HepG2 (cell line): ENCODE results near the gene ZNF524. TPM values are rescaled to one million over a fixed set of nuclear protein-coding genes. Genes with fewer than 3 reads are reported as not detected.

Experiments used
- ATF1 ChIP-seq: IDR thresholded peaks from 2 replicates; pipeline ENCODE4 v1.6.1; 2016; ENCODE audit warnings: mild to moderate bottlenecking, control low read depth
- CHD2 ChIP-seq: IDR thresholded peaks from 2 replicates; pipeline ENCODE4 v1.6.1; 2011; ENCODE audit warnings: low read depth, low read length, improper control_type of control experiment
- FOXK1 ChIP-seq: sonication (generic); formaldehyde crosslinking; IDR thresholded peaks from 2 replicates; pipeline ENCODE4 v1.4.0; 2020; ENCODE audit warnings: low read depth, missing genetic modification reagents, borderline replicate concordance
- MED13 ChIP-seq: sonication (generic); formaldehyde crosslinking; IDR thresholded peaks from 2 replicates; pipeline ENCODE4 v1.5.0; 2020; ENCODE audit warnings: missing genetic modification reagents
- SCMH1 ChIP-seq: sonication (generic); formaldehyde crosslinking; IDR thresholded peaks from 2 replicates; pipeline ENCODE4 v1.9.0; 2021; ENCODE audit warnings: missing genetic modification reagents, mild to moderate bottlenecking, borderline replicate concordance
- SNAI1 ChIP-seq: sonication (generic); formaldehyde crosslinking; IDR thresholded peaks from 2 replicates; pipeline ENCODE4 v1.5.0; 2020; ENCODE audit warnings: mild to moderate bottlenecking, missing genetic modification reagents, borderline replicate concordance
- SP1 ChIP-seq, 2 experiments: fragments of 450-650 bp in 1 of 2; sonication (generic) in 1 of 2; formaldehyde crosslinking in 1 of 2; IDR thresholded peaks; 2 replicates each; pipeline versions ENCODE4 v1.4.0 to v1.6.1; 2016 to 2020; ENCODE audit warnings: missing genetic modification reagents in 1 of 2
- TEAD2 ChIP-seq: sonication (generic); formaldehyde crosslinking; IDR thresholded peaks from 2 replicates; pipeline ENCODE4 v1.9.0; 2021; ENCODE audit warnings: missing genetic modification reagents
- ZFP1 ChIP-seq: IDR thresholded peaks from 2 replicates; pipeline ENCODE4 v1.6.1; 2016
- ZMYM2 ChIP-seq: sonication (generic); formaldehyde crosslinking; IDR thresholded peaks from 2 replicates; pipeline ENCODE4 v1.8.0; 2022; ENCODE audit warnings: mild to moderate bottlenecking, missing genetic modification reagents
- ZNF205 ChIP-seq: IDR thresholded peaks from 2 replicates; pipeline ENCODE4 v1.6.1; 2018; ENCODE audit warnings: missing biosample characterization, missing genetic modification reagents
- ZNF235 ChIP-seq: sonication (generic); formaldehyde crosslinking; IDR thresholded peaks from 2 replicates; pipeline ENCODE4 v1.8.1; 2023; ENCODE audit warnings: mild to moderate bottlenecking, missing genetic modification reagents, borderline replicate concordance
- ZNF282 ChIP-seq: fragments of 450-650 bp; IDR thresholded peaks from 2 replicates; pipeline ENCODE4 v1.6.1; 2018; ENCODE audit not compliant: partially characterized antibody
- ZNF746 ChIP-seq: sonication (generic); formaldehyde crosslinking; IDR thresholded peaks from 2 replicates; pipeline ENCODE4 v1.8.0; 2022; ENCODE audit warnings: mild to moderate bottlenecking, missing genetic modification reagents
- ZNF761 ChIP-seq: sonication (generic); formaldehyde crosslinking; conservative IDR thresholded peaks from 2 replicates; pipeline ENCODE4 v1.4.0; 2020; ENCODE audit warnings: mild to moderate bottlenecking, missing genetic modification reagents
- ZNF883 ChIP-seq: sonication (generic); formaldehyde crosslinking; IDR thresholded peaks from 2 replicates; pipeline ENCODE4 v1.5.1; 2020; ENCODE audit warnings: mild to moderate bottlenecking, missing genetic modification reagents; ENCODE audit errors: not compliant biosample characterization
- ZSCAN29 ChIP-seq: sonication (generic); formaldehyde crosslinking; conservative IDR thresholded peaks from 2 replicates; pipeline ENCODE4 v1.4.0; 2020; ENCODE audit warnings: mild to moderate bottlenecking, missing genetic modification reagents
- polyA plus RNA-seq, 8 experiments: library from polyadenylated mRNA; depleted of rRNA in 3 of 8; stranded (reverse) in 7 of 8; unstranded in 1 of 8; fragments of >200 nt; fragmentation: Illumina TruSeq in 4 of 8; extraction: Trizol in 4 of 8; gene quantifications; 2 replicates each; pipeline versions ENCODE4 v1.2.1 to v1.2.3, GENCODE V29; 2011 to 2016; ENCODE audit warnings: low read depth in 4 of 8, missing spikeins in 1 of 8, mixed read lengths in 1 of 8; ENCODE audit not compliant: insufficient read depth in 1 of 8
- total RNA-seq, 5 experiments: library from RNA; depleted of rRNA; stranded (reverse); fragments of >200 nt; fragmentation: Illumina TruSeq; extraction: Trizol; gene quantifications; 2 replicates each; pipeline ENCODE4 v1.2.3, GENCODE V29; 2016; ENCODE audit warnings: low read depth in 1 of 5
- TF ChIP-seq, protein P1 (sequence below): sonication (generic); formaldehyde crosslinking; IDR thresholded peaks from 2 replicates; pipeline ENCODE4 v1.8.1; 2023; ENCODE audit warnings: mild to moderate bottlenecking, missing genetic modification reagents
- TF ChIP-seq, protein P2 (sequence below): sonication (generic); formaldehyde crosslinking; IDR thresholded peaks from 2 replicates; pipeline ENCODE4 v1.8.1; 2022; ENCODE audit warnings: low read depth, mild to moderate bottlenecking, missing genetic modification reagents
- TF ChIP-seq, protein P3 (sequence below): sonication (generic); IDR thresholded peaks from 2 replicates; pipeline ENCODE4 v1.6.1; 2016; ENCODE audit warnings: low read depth, borderline replicate concordance
- TF ChIP-seq, protein P4 (sequence below): IDR thresholded peaks from 2 replicates; pipeline ENCODE4 v1.6.1; 2016; ENCODE audit warnings: mild to moderate bottlenecking, missing biosample characterization, missing genetic modification reagents
- TF ChIP-seq, protein P5 (sequence below): sonication (generic); formaldehyde crosslinking; IDR thresholded peaks from 2 replicates; pipeline ENCODE4 v1.4.0; 2020; ENCODE audit warnings: missing genetic modification reagents, borderline replicate concordance

ZNF524 gene
- total and polyA plus RNA-seq, 2 of the 13 experiments (the other 11 are each of a cell fraction or from before 2014, with no cell fraction given), result 3.2 to 4.6 TPM

DNA sequence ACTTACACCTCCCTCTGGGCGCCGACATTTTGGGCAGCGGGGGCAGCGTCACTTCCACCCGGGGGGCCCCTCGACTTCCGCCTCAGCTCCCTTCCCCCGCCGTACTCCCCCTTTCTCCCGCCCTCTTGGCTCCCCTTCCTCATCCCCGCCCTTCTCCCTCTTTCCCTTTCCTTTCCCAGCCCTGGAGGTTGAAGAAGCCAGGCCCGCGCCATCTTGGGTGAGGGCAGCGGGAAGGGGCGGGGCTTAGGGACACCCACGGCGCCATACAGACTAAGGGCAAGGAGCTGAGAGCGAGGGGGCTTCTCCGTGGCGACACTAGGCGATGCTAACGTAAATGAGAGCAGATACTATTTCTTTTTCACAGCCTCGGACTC lies 633 bp upstream of the ZNF524 start, which contains the start of gene FIZ1 (continued):
- TF ChIP-seq, protein P1, sequence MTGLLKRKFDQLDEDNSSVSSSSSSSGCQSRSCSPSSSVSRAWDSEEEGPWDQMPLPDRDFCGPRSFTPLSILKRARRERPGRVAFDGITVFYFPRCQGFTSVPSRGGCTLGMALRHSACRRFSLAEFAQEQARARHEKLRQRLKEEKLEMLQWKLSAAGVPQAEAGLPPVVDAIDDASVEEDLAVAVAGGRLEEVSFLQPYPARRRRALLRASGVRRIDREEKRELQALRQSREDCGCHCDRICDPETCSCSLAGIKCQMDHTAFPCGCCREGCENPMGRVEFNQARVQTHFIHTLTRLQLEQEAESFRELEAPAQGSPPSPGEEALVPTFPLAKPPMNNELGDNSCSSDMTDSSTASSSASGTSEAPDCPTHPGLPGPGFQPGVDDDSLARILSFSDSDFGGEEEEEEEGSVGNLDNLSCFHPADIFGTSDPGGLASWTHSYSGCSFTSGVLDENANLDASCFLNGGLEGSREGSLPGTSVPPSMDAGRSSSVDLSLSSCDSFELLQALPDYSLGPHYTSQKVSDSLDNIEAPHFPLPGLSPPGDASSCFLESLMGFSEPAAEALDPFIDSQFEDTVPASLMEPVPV (CRISPR knock-in tag), result no peak
- TF ChIP-seq ZFP1 (no peak; the same call in 1 of the 2 replicates), ZSCAN29 (CRISPR knock-in tag) (no peak; the same call in 1 of the 2 replicates), ATF1 (CRISPR knock-in tag) (peak; percentile 86), ZNF282 (no peak), ZNF205 (no peak), ZNF883 (CRISPR knock-in tag) (no peak), ZNF761 (CRISPR knock-in tag) (no peak), ZNF235 (CRISPR knock-in tag) (no peak), CHD2 (peak; percentile 53; the same call in 1 of the 2 replicates), ZMYM2 (CRISPR knock-in tag) (no peak), FOXK1 (peak; percentile 66; the same call in 1 of the 2 replicates), MED13 (CRISPR knock-in tag) (no peak), TEAD2 (CRISPR knock-in tag) (no peak), SCMH1 (CRISPR knock-in tag) (no peak), ZNF746 (CRISPR knock-in tag) (peak; percentile 97), SP1 (IDR thresholded peaks at IDR 0.05) (no peak), SP1 (CRISPR knock-in tag; IDR thresholded peaks at IDR 0.05) (peak; percentile 92), SNAI1 (CRISPR knock-in tag) (no peak)
- TF ChIP-seq, protein P2, sequence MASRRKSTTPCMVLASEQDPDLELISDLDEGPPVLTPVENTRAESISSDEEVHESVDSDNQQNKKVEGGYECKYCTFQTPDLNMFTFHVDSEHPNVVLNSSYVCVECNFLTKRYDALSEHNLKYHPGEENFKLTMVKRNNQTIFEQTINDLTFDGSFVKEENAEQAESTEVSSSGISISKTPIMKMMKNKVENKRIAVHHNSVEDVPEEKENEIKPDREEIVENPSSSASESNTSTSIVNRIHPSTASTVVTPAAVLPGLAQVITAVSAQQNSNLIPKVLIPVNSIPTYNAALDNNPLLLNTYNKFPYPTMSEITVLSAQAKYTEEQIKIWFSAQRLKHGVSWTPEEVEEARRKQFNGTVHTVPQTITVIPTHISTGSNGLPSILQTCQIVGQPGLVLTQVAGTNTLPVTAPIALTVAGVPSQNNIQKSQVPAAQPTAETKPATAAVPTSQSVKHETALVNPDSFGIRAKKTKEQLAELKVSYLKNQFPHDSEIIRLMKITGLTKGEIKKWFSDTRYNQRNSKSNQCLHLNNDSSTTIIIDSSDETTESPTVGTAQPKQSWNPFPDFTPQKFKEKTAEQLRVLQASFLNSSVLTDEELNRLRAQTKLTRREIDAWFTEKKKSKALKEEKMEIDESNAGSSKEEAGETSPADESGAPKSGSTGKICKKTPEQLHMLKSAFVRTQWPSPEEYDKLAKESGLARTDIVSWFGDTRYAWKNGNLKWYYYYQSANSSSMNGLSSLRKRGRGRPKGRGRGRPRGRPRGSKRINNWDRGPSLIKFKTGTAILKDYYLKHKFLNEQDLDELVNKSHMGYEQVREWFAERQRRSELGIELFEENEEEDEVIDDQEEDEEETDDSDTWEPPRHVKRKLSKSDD, result peak; percentile 41; the same call in 1 of the 2 replicates
- TF ChIP-seq, protein P3, sequence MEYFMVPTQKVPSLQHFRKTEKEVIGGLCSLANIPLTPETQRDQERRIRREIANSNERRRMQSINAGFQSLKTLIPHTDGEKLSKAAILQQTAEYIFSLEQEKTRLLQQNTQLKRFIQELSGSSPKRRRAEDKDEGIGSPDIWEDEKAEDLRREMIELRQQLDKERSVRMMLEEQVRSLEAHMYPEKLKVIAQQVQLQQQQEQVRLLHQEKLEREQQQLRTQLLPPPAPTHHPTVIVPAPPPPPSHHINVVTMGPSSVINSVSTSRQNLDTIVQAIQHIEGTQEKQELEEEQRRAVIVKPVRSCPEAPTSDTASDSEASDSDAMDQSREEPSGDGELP, result no peak
- TF ChIP-seq, protein P4, sequence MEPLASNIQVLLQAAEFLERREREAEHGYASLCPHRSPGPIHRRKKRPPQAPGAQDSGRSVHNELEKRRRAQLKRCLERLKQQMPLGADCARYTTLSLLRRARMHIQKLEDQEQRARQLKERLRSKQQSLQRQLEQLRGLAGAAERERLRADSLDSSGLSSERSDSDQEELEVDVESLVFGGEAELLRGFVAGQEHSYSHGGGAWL, result no peak
- TF ChIP-seq, protein P5, sequence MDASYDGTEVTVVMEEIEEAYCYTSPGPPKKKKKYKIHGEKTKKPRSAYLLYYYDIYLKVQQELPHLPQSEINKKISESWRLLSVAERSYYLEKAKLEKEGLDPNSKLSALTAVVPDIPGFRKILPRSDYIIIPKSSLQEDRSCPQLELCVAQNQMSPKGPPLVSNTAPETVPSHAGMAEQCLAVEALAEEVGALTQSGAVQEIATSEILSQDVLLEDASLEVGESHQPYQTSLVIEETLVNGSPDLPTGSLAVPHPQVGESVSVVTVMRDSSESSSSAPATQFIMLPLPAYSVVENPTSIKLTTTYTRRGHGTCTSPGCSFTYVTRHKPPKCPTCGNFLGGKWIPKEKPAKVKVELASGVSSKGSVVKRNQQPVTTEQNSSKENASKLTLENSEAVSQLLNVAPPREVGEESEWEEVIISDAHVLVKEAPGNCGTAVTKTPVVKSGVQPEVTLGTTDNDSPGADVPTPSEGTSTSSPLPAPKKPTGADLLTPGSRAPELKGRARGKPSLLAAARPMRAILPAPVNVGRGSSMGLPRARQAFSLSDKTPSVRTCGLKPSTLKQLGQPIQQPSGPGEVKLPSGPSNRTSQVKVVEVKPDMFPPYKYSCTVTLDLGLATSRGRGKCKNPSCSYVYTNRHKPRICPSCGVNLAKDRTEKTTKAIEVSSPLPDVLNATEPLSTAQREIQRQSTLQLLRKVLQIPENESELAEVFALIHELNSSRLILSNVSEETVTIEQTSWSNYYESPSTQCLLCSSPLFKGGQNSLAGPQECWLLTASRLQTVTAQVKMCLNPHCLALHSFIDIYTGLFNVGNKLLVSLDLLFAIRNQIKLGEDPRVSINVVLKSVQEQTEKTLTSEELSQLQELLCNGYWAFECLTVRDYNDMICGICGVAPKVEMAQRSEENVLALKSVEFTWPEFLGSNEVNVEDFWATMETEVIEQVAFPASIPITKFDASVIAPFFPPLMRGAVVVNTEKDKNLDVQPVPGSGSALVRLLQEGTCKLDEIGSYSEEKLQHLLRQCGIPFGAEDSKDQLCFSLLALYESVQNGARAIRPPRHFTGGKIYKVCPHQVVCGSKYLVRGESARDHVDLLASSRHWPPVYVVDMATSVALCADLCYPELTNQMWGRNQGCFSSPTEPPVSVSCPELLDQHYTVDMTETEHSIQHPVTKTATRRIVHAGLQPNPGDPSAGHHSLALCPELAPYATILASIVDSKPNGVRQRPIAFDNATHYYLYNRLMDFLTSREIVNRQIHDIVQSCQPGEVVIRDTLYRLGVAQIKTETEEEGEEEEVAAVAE, result no peak
